ENCODE data around the gene BRAF. TPM values are rescaled to one million over a fixed set of nuclear protein-coding genes. Genes with fewer than 3 reads are reported as not detected.

Gene BRAF
- total RNA-seq, 2 experiments from 2014 or later: 49.9 to 57.8 TPM

DNA sequence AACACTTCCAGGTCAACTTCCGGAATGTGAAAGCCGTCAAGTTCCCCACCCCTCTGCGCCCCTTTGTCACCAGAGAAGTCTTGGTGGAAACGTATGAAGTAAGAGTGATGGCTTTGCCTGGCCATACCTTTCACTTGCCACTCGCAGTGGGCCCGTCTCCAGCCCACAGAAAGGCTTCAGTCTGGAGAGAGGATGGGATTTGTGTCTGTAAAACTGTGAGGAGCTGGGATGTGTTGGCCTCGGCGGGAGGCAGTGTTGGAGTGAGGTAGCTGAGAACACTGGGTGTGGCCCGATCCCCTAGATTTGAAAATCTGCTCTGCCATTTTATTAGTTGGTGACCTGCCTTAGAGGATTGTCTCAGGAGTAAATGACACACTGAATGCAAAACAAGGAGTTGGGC, 245.5 kb downstream of the BRAF start:
- peaks cover 17% of the 10 kb centered on the region for H3K4me1 ChIP-seq (ENCODE audit: insufficient read depth, low read length)
- Mint-ChIP-seq H3K36me3 (ENCODE audit: low read depth) (peaks cover 77% of the 10 kb centered on the region), H3K27ac (no peak overlapping the region), H3K27me3 (no peaks in the 10 kb centered on the region), H3K9me3 (no peaks in the 10 kb centered on the region), H3K4me1 (ENCODE audit: low read depth) (peaks cover 17% of the 10 kb centered on the region), H3K4me3 (no peak overlapping the region)
- no peak overlapping the region for H3K27ac ChIP-seq (ENCODE audit: low read depth in 1 of 2, low read length in 2 of 2)
- no peak overlapping the region for H3K4me3 ChIP-seq (ENCODE audit: low read length)
- ChIA-PET CTCF (no interaction called here), POLR2A (no interaction called here)
- H3K9me3 ChIP-seq (ENCODE audit: control insufficient read depth in 1 of 2, insufficient read depth in 1 of 2, low read length in 2 of 2): no peaks in the 10 kb centered on the region
- TF ChIP-seq, protein P1, sequence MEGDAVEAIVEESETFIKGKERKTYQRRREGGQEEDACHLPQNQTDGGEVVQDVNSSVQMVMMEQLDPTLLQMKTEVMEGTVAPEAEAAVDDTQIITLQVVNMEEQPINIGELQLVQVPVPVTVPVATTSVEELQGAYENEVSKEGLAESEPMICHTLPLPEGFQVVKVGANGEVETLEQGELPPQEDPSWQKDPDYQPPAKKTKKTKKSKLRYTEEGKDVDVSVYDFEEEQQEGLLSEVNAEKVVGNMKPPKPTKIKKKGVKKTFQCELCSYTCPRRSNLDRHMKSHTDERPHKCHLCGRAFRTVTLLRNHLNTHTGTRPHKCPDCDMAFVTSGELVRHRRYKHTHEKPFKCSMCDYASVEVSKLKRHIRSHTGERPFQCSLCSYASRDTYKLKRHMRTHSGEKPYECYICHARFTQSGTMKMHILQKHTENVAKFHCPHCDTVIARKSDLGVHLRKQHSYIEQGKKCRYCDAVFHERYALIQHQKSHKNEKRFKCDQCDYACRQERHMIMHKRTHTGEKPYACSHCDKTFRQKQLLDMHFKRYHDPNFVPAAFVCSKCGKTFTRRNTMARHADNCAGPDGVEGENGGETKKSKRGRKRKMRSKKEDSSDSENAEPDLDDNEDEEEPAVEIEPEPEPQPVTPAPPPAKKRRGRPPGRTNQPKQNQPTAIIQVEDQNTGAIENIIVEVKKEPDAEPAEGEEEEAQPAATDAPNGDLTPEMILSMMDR (IDR thresholded peaks at IDR 0.05): no peak
- H3K36me3 ChIP-seq (ENCODE audit: insufficient read depth, low read length): peaks cover 46% of the 10 kb centered on the region
- ATAC-seq (ENCODE audit: poor library complexity) (no peak), DNase-seq (no peak)
- H3K27me3 ChIP-seq (ENCODE audit: control insufficient read depth in 1 of 2, insufficient read depth in 2 of 2, low read length in 2 of 2): no peaks in the 10 kb centered on the region
- intact Hi-C loops (cut with DNase I, micrococcal nuclease): no loop called here

DNA sequence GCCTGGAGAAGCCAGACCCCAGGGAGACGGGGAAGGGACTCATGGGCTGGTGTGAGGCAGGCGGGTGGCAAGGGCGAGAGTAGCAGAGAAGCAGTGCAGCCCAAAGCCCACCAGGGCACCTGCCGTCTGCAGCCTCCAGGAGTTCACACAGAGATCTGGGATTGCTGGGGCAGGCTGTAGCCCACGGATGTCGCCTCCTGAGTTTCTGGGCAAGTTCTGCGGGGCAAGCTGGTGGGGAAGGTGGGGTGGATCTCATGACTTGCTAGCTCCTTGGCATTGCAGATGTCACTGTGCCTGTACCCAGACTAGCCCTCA, 246.0 kb downstream of the BRAF start:
- ATAC-seq (ENCODE audit: poor library complexity) (no peak), DNase-seq (no peak)
- intact Hi-C loops (cut with DNase I, micrococcal nuclease): no loop called here
- ChIA-PET CTCF (no interaction called here), POLR2A (no interaction called here)
- Histone ChIP-seq H3K27me3 (ENCODE audit: control insufficient read depth in 1 of 2, insufficient read depth in 2 of 2, low read length in 2 of 2) (no peaks in the 10 kb centered on the region), H3K36me3 (ENCODE audit: insufficient read depth, low read length) (peaks cover 41% of the 10 kb centered on the region), H3K9me3 (ENCODE audit: control insufficient read depth in 1 of 2, insufficient read depth in 1 of 2, low read length in 2 of 2) (no peaks in the 10 kb centered on the region), H3K27ac (ENCODE audit: low read depth in 1 of 2, low read length in 2 of 2) (no peak overlapping the region), H3K4me3 (ENCODE audit: low read length) (no peak overlapping the region), H3K4me1 (ENCODE audit: insufficient read depth, low read length) (peaks cover 21% of the 10 kb centered on the region)
- Mint-ChIP-seq H3K4me1 (ENCODE audit: low read depth) (peaks cover 21% of the 10 kb centered on the region), H3K36me3 (ENCODE audit: low read depth) (peaks cover 73% of the 10 kb centered on the region), H3K27me3 (no peaks in the 10 kb centered on the region), H3K4me3 (no peak overlapping the region), H3K27ac (no peak overlapping the region), H3K9me3 (no peaks in the 10 kb centered on the region)
- TF ChIP-seq, protein P1 (IDR thresholded peaks at IDR 0.05): no peak

DNA sequence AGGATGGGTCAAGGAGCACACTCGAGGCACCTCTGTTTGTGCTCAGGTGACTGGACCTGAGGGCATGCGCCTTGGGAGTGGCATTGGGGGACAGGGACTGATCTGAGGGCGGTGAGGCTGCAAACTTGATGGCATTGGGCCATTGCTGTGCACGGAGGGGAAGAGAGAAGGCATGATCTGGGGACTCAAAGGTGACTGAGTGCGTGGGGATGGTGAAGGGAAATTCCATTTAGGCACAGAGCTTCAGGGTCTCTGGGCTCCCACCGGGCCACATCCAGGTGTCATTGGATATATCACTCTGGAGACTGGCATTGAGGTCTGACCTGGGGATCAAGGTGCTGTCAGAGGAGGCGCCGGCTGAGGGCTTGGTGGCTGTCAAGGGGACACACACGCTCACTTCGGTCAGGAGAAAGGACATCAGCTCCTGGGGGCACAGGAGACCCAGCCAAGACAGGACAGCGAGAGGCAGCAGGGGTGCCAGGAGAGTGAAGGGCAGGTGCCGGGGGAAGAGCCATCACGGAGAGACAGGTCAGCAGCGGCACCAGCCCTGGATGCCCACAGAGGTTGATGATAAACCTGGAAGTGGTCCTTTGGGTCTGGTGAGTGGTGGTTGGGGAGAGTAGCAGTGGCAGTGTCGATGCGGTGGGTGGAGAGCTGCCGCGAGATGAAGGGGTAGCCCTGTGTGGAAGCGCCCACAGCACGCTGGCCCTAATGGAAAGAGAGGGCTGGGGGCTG, 246.5 kb downstream of the BRAF start:
- H3K4me3 ChIP-seq (ENCODE audit: low read length): no peak overlapping the region
- Mint-ChIP-seq H3K36me3 (ENCODE audit: low read depth) (peaks cover 68% of the 10 kb centered on the region), H3K4me3 (no peak overlapping the region), H3K27ac (no peak overlapping the region), H3K27me3 (no peaks in the 10 kb centered on the region), H3K4me1 (ENCODE audit: low read depth) (peaks cover 25% of the 10 kb centered on the region), H3K9me3 (no peaks in the 10 kb centered on the region)
- no peaks in the 10 kb centered on the region for H3K27me3 ChIP-seq (ENCODE audit: control insufficient read depth in 1 of 2, insufficient read depth in 2 of 2, low read length in 2 of 2)
- ChIA-PET POLR2A (no interaction called here), CTCF (no interaction called here)
- H3K36me3 ChIP-seq (ENCODE audit: insufficient read depth, low read length): peaks cover 36% of the 10 kb centered on the region
- no peak for ATAC-seq (ENCODE audit: poor library complexity)
- no peaks in the 10 kb centered on the region for H3K9me3 ChIP-seq (ENCODE audit: control insufficient read depth in 1 of 2, insufficient read depth in 1 of 2, low read length in 2 of 2)
- TF ChIP-seq, protein P1 (IDR thresholded peaks at IDR 0.05): no peak
- H3K27ac ChIP-seq (ENCODE audit: low read depth in 1 of 2, low read length in 2 of 2): no peak overlapping the region
- no peak for DNase-seq
- H3K4me1 ChIP-seq (ENCODE audit: insufficient read depth, low read length): peaks cover 25% of the 10 kb centered on the region
- intact Hi-C loops (cut with DNase I, micrococcal nuclease): no loop called here

All from CD4-positive, alpha-beta T cell (primary cell).